HG03354 (cell line): ENCODE results near the gene PRPF6.

Experiments used
- ATAC-seq: cut with Tn5 transposase; IDR thresholded peaks from one replicate; pipeline ENCODE4 v1.9.1; 2021; ENCODE audit warnings: mild to moderate bottlenecking; ENCODE audit not compliant: unreplicated experiment, poor library complexity, severe bottlenecking

Gene PRPF6

GRCh38 chr20:64069614-64070243 lies 88.8 kb downstream of the PRPF6 start:
- ATAC-seq = no peak

GRCh38 chr20:64070244-64070993 lies 89.5 kb downstream of the PRPF6 start:
- ATAC-seq = no peak

GRCh38 chr20:64071341-64072332 lies 90.7 kb downstream of the PRPF6 start:
- no peak for ATAC-seq

- ATAC-seq = no peak
Observed at GRCh38 chr20:64072498-64073063, 91.6 kb downstream of the PRPF6 start.

GRCh38 chr20:64073476-64074183 lies 92.7 kb downstream of the PRPF6 start:
- no peak for ATAC-seq

- no peak for ATAC-seq
Observed at GRCh38 chr20:64074184-64074789, 93.4 kb downstream of the PRPF6 start.

GRCh38 chr20:64074963-64075362 lies 94.0 kb downstream of the PRPF6 start:
- no peak for ATAC-seq

GRCh38 chr20:64075556-64075955 lies 94.6 kb downstream of the PRPF6 start:
- no peak for ATAC-seq

- no peak for ATAC-seq
Observed at GRCh38 chr20:64076061-64076997, 95.4 kb downstream of the PRPF6 start.

GRCh38 chr20:64077094-64077493 lies 96.2 kb downstream of the PRPF6 start:
- no peak for ATAC-seq

GRCh38 chr20:64077541-64077875 lies 96.6 kb downstream of the PRPF6 start:
- ATAC-seq = no peak

GRCh38 chr20:64077876-64078551 lies 97.1 kb downstream of the PRPF6 start:
- peak; percentile 36 for ATAC-seq

- no peak for ATAC-seq
Observed at GRCh38 chr20:64078934-64079272, 98.0 kb downstream of the PRPF6 start.

GRCh38 chr20:64079273-64080012 lies 98.5 kb downstream of the PRPF6 start, which contains the start of gene RGS19:
Gene RGS19, minus strand, starts transcription at chr20:64079518. Its CDS starts 2,632 bp downstream, at chr20:64076886.
- ATAC-seq = peak; percentile 39

- no peak for ATAC-seq
Observed at GRCh38 chr20:64080013-64080812, 99.3 kb downstream of the PRPF6 start, which contains the start of gene OPRL1. Gene OPRL1, plus strand, starts transcription at chr20:64080082. Its CDS starts 12,639 bp downstream, at chr20:64092721.
